LNCAP (cell line): Measurements from ENCODE around the gene SLC16A8.

Source experiments
- CTCF ChIP-seq: fragments of 450-650 bp; IDR thresholded peaks from 2 replicates; pipeline ENCODE4 v1.5.1; 2017; ENCODE audit warnings: mild to moderate bottlenecking

The SLC16A8 gene

GRCh38 chr22:38080474-38080849, 3.5 kb downstream of the SLC16A8 start:
- TF ChIP-seq CTCF: no peak

GRCh38 chr22:38079804-38080203, 4.2 kb downstream of the SLC16A8 start:
- no peak for TF ChIP-seq CTCF

- no peak for TF ChIP-seq CTCF
These were observed 5.7 kb downstream of the SLC16A8 start for GRCh38 chr22:38078046-38078840.

- TF ChIP-seq CTCF: no peak
These were observed 6.4 kb downstream of the SLC16A8 start for GRCh38 chr22:38077595-38077994.

GRCh38 chr22:38077096-38077495, 6.9 kb downstream of the SLC16A8 start:
- no peak for TF ChIP-seq CTCF

GRCh38 chr22:38075961-38076360, 8.0 kb downstream of the SLC16A8 start:
- TF ChIP-seq CTCF: no peak

- TF ChIP-seq CTCF: no peak
These were observed 8.7 kb downstream of the SLC16A8 start for GRCh38 chr22:38075105-38075825.
